Suprapubic skin (tissue), 4 donors: Measurements from ENCODE around the gene RUNX2. TPM values are rescaled to one million over a fixed set of nuclear protein-coding genes. Genes with fewer than 3 reads are reported as not detected.

Experiments
- DNase-seq, 2 donors: peaks; one replicate each; pipeline ENCODE4 v3.0.0-alpha.2; 2019; ENCODE audit warnings: low spot score in 2 of 2
- H3K27ac ChIP-seq: fragments of 200-600 bp; sonication (generic); one replicate; pipeline ENCODE4 v1.5.1; 2019
- H3K27me3 ChIP-seq: fragments of 200-600 bp; sonication (generic); one replicate; pipeline ENCODE4 v1.5.1; 2019
- H3K36me3 ChIP-seq: fragments of 200-600 bp; sonication (generic); one replicate; pipeline ENCODE4 v1.5.1; 2019
- H3K4me1 ChIP-seq: fragments of 200-600 bp; sonication (generic); one replicate; pipeline ENCODE4 v1.5.1; 2019
- H3K4me3 ChIP-seq: fragments of 200-600 bp; sonication (generic); one replicate; pipeline ENCODE4 v1.5.1; 2019; ENCODE audit warnings: mild to moderate bottlenecking
- H3K9me3 ChIP-seq: fragments of 200-600 bp; sonication (generic); one replicate; pipeline ENCODE4 v1.5.1; 2019
- CTCF ChIP-seq, 2 donors: fragments of 200-600 bp in 1 of 2; fragments of 450-650 bp in 1 of 2; sonication (generic) in 1 of 2; IDR thresholded peaks; one replicate each; pipeline ENCODE4 v1.5.1; 2016 to 2019; ENCODE audit warnings: antibody characterized with exemption in 2 of 2, mild to moderate bottlenecking in 1 of 2, moderate library complexity in 1 of 2
- EP300 ChIP-seq: sonication (generic); formaldehyde crosslinking; IDR thresholded peaks from one replicate; pipeline ENCODE4 v1.6.1; 2017; ENCODE audit warnings: antibody characterized with exemption
- POLR2A ChIP-seq, 2 donors: fragments of 450-650 bp; IDR thresholded peaks; one replicate each; pipeline ENCODE4 v1.6.1; 2017; ENCODE audit warnings: antibody characterized with exemption in 2 of 2, mild to moderate bottlenecking in 2 of 2, moderate library complexity in 2 of 2
- POLR2AphosphoS5 ChIP-seq, 3 donors: sonication (generic); formaldehyde crosslinking; IDR thresholded peaks; one replicate each; pipeline ENCODE4 v1.6.1; 2017; ENCODE audit warnings: antibody characterized with exemption in 3 of 3
- WGBS: methylation state at CpG from one replicate; pipeline ENCODE4 v1.1.5; 2018; 5-methylcytosine and 5-hydroxymethylcytosine counted together
- total RNA-seq, 4 donors: library from RNA; depleted of rRNA; stranded (reverse); fragments of >200 nt; gene quantifications; one replicate each; pipeline ENCODE4 v1.1.0, GENCODE V29; 2016

RUNX2 gene
- total RNA-seq, 4 donors from 2014 or later = 2.6 to 5.9 (median 3.1) TPM

GRCh38 chr6:45597424-45597823 lies 269.3 kb downstream of the RUNX2 start:
- no peak for TF ChIP-seq POLR2A (IDR thresholded peaks at IDR 0.05)
- no peak overlapping the region for H3K4me3 ChIP-seq
- no peak overlapping the region for H3K27ac ChIP-seq
- no peaks in the 10 kb centered on the region for H3K9me3 ChIP-seq
- H3K4me1 ChIP-seq = no peaks in the 10 kb centered on the region
- no peaks in the 10 kb centered on the region for H3K27me3 ChIP-seq
- no peak for DNase-seq
- H3K36me3 ChIP-seq = no peaks in the 10 kb centered on the region
- WGBS = 88% methylated on average over 5 of the region's 5 CpGs

GRCh38 chr6:45599053-45599452 lies 270.9 kb downstream of the RUNX2 start:
- TF ChIP-seq POLR2A (IDR thresholded peaks at IDR 0.05) = no peak
- no peak for TF ChIP-seq EP300
- no peak for TF ChIP-seq POLR2AphosphoS5 (IDR thresholded peaks at IDR 0.05)
- no peak for TF ChIP-seq CTCF (IDR thresholded peaks at IDR 0.05)
- H3K27ac ChIP-seq = no peak overlapping the region
- no peaks in the 10 kb centered on the region for H3K27me3 ChIP-seq
- H3K4me1 ChIP-seq = no peaks in the 10 kb centered on the region
- no peak overlapping the region for H3K4me3 ChIP-seq
- no peaks in the 10 kb centered on the region for H3K9me3 ChIP-seq
- H3K36me3 ChIP-seq = no peaks in the 10 kb centered on the region
- no peak for DNase-seq

GRCh38 chr6:45605971-45606370 lies 277.8 kb downstream of the RUNX2 start:
- Histone ChIP-seq H3K4me3 (no peak overlapping the region), H3K27ac (no peak overlapping the region), H3K4me1 (peaks cover 34% of the 10 kb centered on the region), H3K9me3 (no peaks in the 10 kb centered on the region), H3K27me3 (no peaks in the 10 kb centered on the region), H3K36me3 (no peaks in the 10 kb centered on the region)
- DNase-seq = no peak
- TF ChIP-seq POLR2A (IDR thresholded peaks at IDR 0.05) (no peak), EP300 (no peak), POLR2AphosphoS5 (IDR thresholded peaks at IDR 0.05) (no peak), CTCF (IDR thresholded peaks at IDR 0.05) (no peak)
- 79% methylated on average over 1 of the region's 1 CpG for WGBS

- Histone ChIP-seq H3K27me3 (no peaks in the 10 kb centered on the region), H3K4me3 (no peak overlapping the region), H3K27ac (peak overlapping the region; percentile 64), H3K36me3 (no peaks in the 10 kb centered on the region), H3K9me3 (no peaks in the 10 kb centered on the region), H3K4me1 (peaks cover 34% of the 10 kb centered on the region)
- WGBS = 88% methylated on average over 7 of the region's 7 CpGs
- DNase-seq = no peak
- TF ChIP-seq CTCF (IDR thresholded peaks at IDR 0.05) = no peak
- TF ChIP-seq EP300 = no peak
- TF ChIP-seq POLR2A (IDR thresholded peaks at IDR 0.05) = no peak
- TF ChIP-seq POLR2AphosphoS5 (IDR thresholded peaks at IDR 0.05) = no peak
Measured at GRCh38 chr6:45606831-45607400, 278.8 kb downstream of the RUNX2 start.

- Histone ChIP-seq H3K4me1 (peaks cover 34% of the 10 kb centered on the region), H3K9me3 (no peaks in the 10 kb centered on the region), H3K27ac (peak overlapping the region; percentile 64), H3K4me3 (no peak overlapping the region), H3K27me3 (no peaks in the 10 kb centered on the region), H3K36me3 (no peaks in the 10 kb centered on the region)
- WGBS = 54% methylated on average over 4 of the region's 4 CpGs
- DNase-seq = no peak
- TF ChIP-seq POLR2AphosphoS5 (IDR thresholded peaks at IDR 0.05) (peak in 2 of 3 donors; percentile 58 to 72), CTCF (IDR thresholded peaks at IDR 0.05) (no peak)
Measured at GRCh38 chr6:45607798-45608197, 279.7 kb downstream of the RUNX2 start.
